GM20000 (cell line): ENCODE results near the gene ORAI3.

Experiments
- DNase-seq: peaks from one replicate; pipeline ENCODE4 v3.0.0; 2012; ENCODE audit warnings: low spot score
- CTCF ChIP-seq: IDR thresholded peaks from 2 replicates; pipeline ENCODE4 v1.5.1; 2012; ENCODE audit warnings: mild to moderate bottlenecking, control low read depth; ENCODE audit errors: extremely low read depth, missing control alignments

Gene ORAI3

GRCh38 chr16:30965436-30965835, 16.6 kb downstream of the ORAI3 start:
- DNase-seq, result no peak

DNA sequence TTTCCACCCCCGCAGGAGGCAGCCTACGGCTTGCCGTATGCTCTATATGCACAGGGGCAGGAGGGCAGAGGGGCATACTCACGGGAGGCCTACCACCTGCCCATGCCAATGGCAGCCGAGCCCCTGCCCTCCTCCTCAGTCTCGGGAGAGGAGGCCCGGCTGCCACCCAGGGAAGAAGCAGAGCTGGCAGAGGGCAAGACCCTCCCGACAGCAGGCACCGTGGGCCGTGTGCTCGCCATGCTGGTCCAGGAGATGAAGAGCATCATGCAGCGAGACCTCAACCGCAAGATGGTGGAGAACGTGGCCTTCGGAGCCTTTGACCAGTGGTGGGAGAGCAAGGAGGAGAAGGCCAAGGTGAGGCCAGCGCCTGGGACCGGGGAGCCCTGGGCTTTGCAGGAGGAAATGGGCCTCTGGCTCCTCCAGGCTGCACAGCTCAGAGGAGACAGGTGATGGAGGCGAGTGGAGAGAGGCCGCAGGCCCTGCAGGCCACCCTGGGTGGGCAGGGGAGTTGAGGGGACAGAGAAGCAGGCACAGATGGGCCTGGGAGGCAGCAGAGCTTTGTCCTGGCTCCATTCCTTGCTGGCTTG, 17.3 kb downstream of the ORAI3 start:
- no peak for TF ChIP-seq CTCF

More at GRCh38 chr16:30965436-30965835, 16.6 kb downstream of the ORAI3 start:
- TF ChIP-seq CTCF, result no peak

GRCh38 chr16:30967795-30968194, 18.9 kb downstream of the ORAI3 start:
- TF ChIP-seq CTCF, result no peak
- no peak for DNase-seq

More for the DNA sequence above, 17.3 kb downstream of the ORAI3 start:
- DNase-seq, result no peak

DNA sequence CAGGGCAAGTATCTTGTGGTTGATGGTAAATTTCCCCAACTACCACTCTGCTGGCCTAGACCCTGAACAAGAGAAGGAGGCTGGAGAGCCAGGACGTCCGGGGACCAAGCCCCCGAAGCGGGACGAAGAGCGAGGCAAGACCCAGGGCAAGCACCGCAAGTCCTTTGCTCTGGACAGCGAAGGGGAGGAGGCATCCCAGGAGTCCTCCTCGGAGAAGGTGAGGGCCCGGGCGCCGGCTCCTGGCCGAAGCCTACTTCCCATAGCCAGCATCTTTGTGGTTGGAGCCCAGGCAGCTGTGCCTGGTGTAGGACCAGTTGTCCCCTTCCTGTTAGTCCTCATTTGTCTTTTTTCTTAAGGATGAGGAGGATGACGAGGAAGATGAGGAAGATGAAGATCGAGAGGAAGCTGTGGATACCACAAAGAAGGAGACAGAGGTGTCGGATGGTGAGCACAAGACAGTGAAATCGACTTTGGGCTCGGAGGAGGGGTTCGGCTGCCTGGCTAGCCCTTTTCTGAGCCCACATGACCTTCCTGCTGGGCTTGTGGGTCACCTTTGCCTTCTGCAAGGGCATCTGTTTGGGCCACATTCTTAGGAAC, 20.5 kb downstream of the ORAI3 start:
- TF ChIP-seq CTCF, result no peak
- no peak for DNase-seq

GRCh38 chr16:30971298-30971697, 22.4 kb downstream of the ORAI3 start:
- no peak for TF ChIP-seq CTCF
- no peak for DNase-seq

GRCh38 chr16:30972872-30973271, 24.0 kb downstream of the ORAI3 start:
- DNase-seq, result no peak
- no peak for TF ChIP-seq CTCF

- no peak for DNase-seq
- no peak for TF ChIP-seq CTCF
Observed at GRCh38 chr16:30974348-30974747, 25.5 kb downstream of the ORAI3 start.
